DND-41 (cell line): ENCODE data around the gene ASPSCR1.

Experiments used
- CTCF ChIP-seq: IDR thresholded peaks from 2 replicates; pipeline ENCODE4 v1.5.1; 2012; ENCODE audit warnings: borderline replicate concordance, low read length, moderate library complexity, mild to moderate bottlenecking; ENCODE audit not compliant: poor library complexity, severe bottlenecking; ENCODE audit errors: extremely low read depth
- EZH2 ChIP-seq: IDR thresholded peaks from 3 replicates; pipeline ENCODE4 v1.6.1; 2012; ENCODE audit warnings: borderline replicate concordance, low read depth, mild to moderate bottlenecking, moderate library complexity, low read length, inconsistent platforms; ENCODE audit not compliant: severe bottlenecking

GRCh38 chr17:81980122-81980521 lies 2.7 kb downstream of the ASPSCR1 start:
- no peak for TF ChIP-seq CTCF
- no peak for TF ChIP-seq EZH2
